ENCODE measurements around the gene TBL3. TPM values are rescaled to one million over a fixed set of nuclear protein-coding genes. Genes with fewer than 3 reads are reported as not detected.

The TBL3 gene
- total and polyA plus RNA-seq, 9 of the 15 experiments (the other 6 are each of a cell fraction or from before 2014, with no cell fraction given), result 0.97 to 117 (median 24.5) TPM

- no peak for TF ChIP-seq ZBTB34 (CRISPR knock-in tag; IDR thresholded peaks at IDR 0.05)
- no peak for TF ChIP-seq ZNF778 (CRISPR knock-in tag; IDR thresholded peaks at IDR 0.05)
- TF ChIP-seq PRMT5 (CRISPR knock-in tag; IDR thresholded peaks at IDR 0.05), result no peak
- TF ChIP-seq ZNF232 (CRISPR knock-in tag; IDR thresholded peaks at IDR 0.05), result no peak
- no peak for TF ChIP-seq PHB (CRISPR knock-in tag; IDR thresholded peaks at IDR 0.05)
- no peak for TF ChIP-seq NBN (IDR thresholded peaks at IDR 0.05; ENCODE audit: low read depth)
- TF ChIP-seq ATF3 (IDR thresholded peaks at IDR 0.05), result no peak
- TF ChIP-seq ATF3 (CRISPR knock-in tag; conservative IDR thresholded peaks at IDR 0.05), result no peak; the same call in 1 of the 2 replicates
- no peak for TF ChIP-seq ZNF3 (CRISPR knock-in tag; IDR thresholded peaks at IDR 0.05)
- TF ChIP-seq MEF2D (tag; conservative IDR thresholded peaks at IDR 0.05; ENCODE audit: low read depth), result no peak
- no peak for TF ChIP-seq PBX2 (CRISPR knock-in tag; IDR thresholded peaks at IDR 0.05; ENCODE audit: low read depth)
- TF ChIP-seq PBX2 (tag; conservative IDR thresholded peaks at IDR 0.05; ENCODE audit: low read depth), result no peak
- TF ChIP-seq CCNT2 (IDR thresholded peaks at IDR 0.05; ENCODE audit: borderline replicate concordance, extremely low read depth, insufficient read length, low read depth, low read length), result peak; percentile 56
- TF ChIP-seq TBP (optimal IDR thresholded peaks at IDR 0.05; ENCODE audit: low read depth, low read length), result peak; percentile 37
- no peak for TF ChIP-seq ELK3 (CRISPR knock-in tag; IDR thresholded peaks at IDR 0.05)
- TF ChIP-seq ZKSCAN3 (CRISPR knock-in tag; IDR thresholded peaks at IDR 0.05), result no peak
- TF ChIP-seq OTX1 (CRISPR knock-in tag; IDR thresholded peaks at IDR 0.05), result no peak
- TF ChIP-seq MAX (CRISPR knock-in tag; IDR thresholded peaks at IDR 0.05), result peak; percentile 68; the same call in 1 of the 2 replicates
- no peak for TF ChIP-seq NR2C1 (IDR thresholded peaks at IDR 0.05)
- TF ChIP-seq NR2C1 (tag; IDR thresholded peaks at IDR 0.05), result no peak
- no peak for TF ChIP-seq HDAC6 (IDR thresholded peaks at IDR 0.05; ENCODE audit: low read depth, low read length)
- no peak for TF ChIP-seq GTF2A2 (tag; IDR thresholded peaks at IDR 0.05)
- TF ChIP-seq POLR2H (tag; IDR thresholded peaks at IDR 0.05; ENCODE audit: low read depth), result no peak
These were observed 51.5 kb downstream of the TBL3 start (continued) for GRCh38 chr16:2023092-2024031.
